Endothelial cell of umbilical vein (primary cell): ENCODE data around the gene NUDT15. TPM values are rescaled to one million over a fixed set of nuclear protein-coding genes. Genes with fewer than 3 reads are reported as not detected.

Experiments used
- BruUV-seq: library from RNA; stranded (reverse); fragments of 400-500 nt; replicated peaks from 2 replicates; lab custom pipeline; 2021; lab: Mats Ljungman, UMichigan
- CTCF ChIA-PET: fragments of 300-600, 350-600 bp; sonication (Branson Sonifier 250); formaldehyde crosslinking; loops from one replicate; lab custom pipeline; 2021; ENCODE audit warnings: antibody characterized with exemption, inconsistent platforms; lab: Charles Lee
- POLR2A ChIA-PET: fragments of 300-600, 350-600 bp; sonication (Branson Sonifier 250); formaldehyde crosslinking; loops from one replicate; lab custom pipeline; 2021; ENCODE audit warnings: antibody characterized with exemption, inconsistent platforms; lab: Charles Lee
- DNase-seq: peaks from one replicate; pipeline ENCODE4 v3.0.0-alpha.2; 2011; ENCODE audit warnings: low read depth, low spot score
- FAIRE-seq: peaks from 2 replicates; lab custom pipeline; 2011; peaks lifted over from hg19 to GRCh38; lab: Jason Lieb, UNC
- H2AFZ ChIP-seq: 2 replicates; pipeline ENCODE4 v1.6.0; 2012; ENCODE audit warnings: low read depth, low read length, control low read depth, inconsistent platforms
- H3K27ac ChIP-seq: 2 replicates; pipeline ENCODE4 v1.5.1; 2011; ENCODE audit warnings: low read depth, mild to moderate bottlenecking, control low read depth, low read length, moderate library complexity; ENCODE audit not compliant: insufficient read depth
- H3K27me3 ChIP-seq, 2 experiments: 2 replicates each; pipeline versions ENCODE4 v1.6.0 to v1.6.1; 2011; ENCODE audit warnings: low read length in 2 of 2, mixed read lengths in 1 of 2; ENCODE audit not compliant: control insufficient read depth in 2 of 2, insufficient read depth in 2 of 2
- H3K36me3 ChIP-seq, 2 experiments: 2 replicates in 1 of 2; 3 replicates in 1 of 2; pipeline ENCODE4 v1.5.1; 2011; ENCODE audit warnings: low read length in 2 of 2, mild to moderate bottlenecking in 1 of 2, moderate library complexity in 1 of 2; ENCODE audit not compliant: control insufficient read depth in 2 of 2, insufficient read depth in 2 of 2; ENCODE audit errors: extremely low read depth in 1 of 2
- H3K4me1 ChIP-seq: 3 replicates; pipeline ENCODE4 v1.5.1; 2011; ENCODE audit warnings: mild to moderate bottlenecking, low read length; ENCODE audit not compliant: control insufficient read depth, insufficient read depth; ENCODE audit errors: extremely low read depth
- H3K4me2 ChIP-seq: 2 replicates; pipeline ENCODE4 v1.6.1; 2011; ENCODE audit warnings: low read length, control low read depth, mixed read lengths; ENCODE audit not compliant: insufficient read depth
- H3K4me3 ChIP-seq, 3 experiments: fragments of 200-600 bp in 1 of 3; sonication (generic), shearing (Covaris generic) in 1 of 3; replicated peaks in 1 of 3; 2 replicates each; pipeline ENCODE4 v1.5.1; 2011 to 2016; ENCODE audit warnings: control low read depth in 3 of 3, low read length in 3 of 3, mild to moderate bottlenecking in 2 of 3, inconsistent platforms in 1 of 3, low read depth in 1 of 3, moderate library complexity in 1 of 3; ENCODE audit not compliant: insufficient read depth in 1 of 3
- H3K79me2 ChIP-seq: 2 replicates; pipeline ENCODE4 v1.6.0; 2012; ENCODE audit warnings: low read length, inconsistent platforms; ENCODE audit not compliant: control insufficient read depth, insufficient read depth
- H3K9ac ChIP-seq: replicated peaks from 2 replicates; pipeline ENCODE3; 2011; ENCODE audit warnings: low read length, control low read depth; ENCODE audit not compliant: insufficient read depth; ENCODE audit errors: extremely low read depth
- H3K9me1 ChIP-seq: replicated peaks from 3 replicates; pipeline ENCODE4 v1.6.0; 2011; ENCODE audit warnings: mild to moderate bottlenecking, low read length; ENCODE audit not compliant: control insufficient read depth, insufficient read depth; ENCODE audit errors: extremely low read depth
- H3K9me3 ChIP-seq: replicated peaks from 2 replicates; pipeline ENCODE4 v1.5.1; 2012; ENCODE audit warnings: low read length, inconsistent platforms; ENCODE audit not compliant: control insufficient read depth, insufficient read depth
- H4K20me1 ChIP-seq: replicated peaks from 2 replicates; pipeline ENCODE3; 2011; ENCODE audit warnings: mild to moderate bottlenecking, low read length; ENCODE audit not compliant: control insufficient read depth, insufficient read depth; ENCODE audit errors: extremely low read depth
- EZH2 ChIP-seq: IDR thresholded peaks from 2 replicates; pipeline ENCODE4 v1.6.1; 2012; ENCODE audit warnings: borderline replicate concordance, low read depth, mild to moderate bottlenecking, moderate library complexity, low read length, inconsistent platforms; ENCODE audit not compliant: severe bottlenecking
- FOS ChIP-seq: IDR thresholded peaks from 2 replicates; pipeline ENCODE4 v1.6.1; 2011; ENCODE audit warnings: mild to moderate bottlenecking, low read length, moderate library complexity, borderline replicate concordance; ENCODE audit not compliant: insufficient read depth
- GATA2 ChIP-seq: IDR thresholded peaks from 2 replicates; pipeline ENCODE4 v1.7.0; 2011; ENCODE audit warnings: low read depth, mild to moderate bottlenecking, moderate library complexity, mixed read lengths, low read length; ENCODE audit not compliant: insufficient read length, insufficient read depth
- JUN ChIP-seq: IDR thresholded peaks from 2 replicates; pipeline ENCODE4 v1.6.1; 2011; ENCODE audit warnings: borderline replicate concordance, low read depth; ENCODE audit not compliant: insufficient read length, insufficient read depth
- MYC ChIP-seq: IDR thresholded peaks from one replicate; pipeline ENCODE4 v1.6.1; 2011; ENCODE audit warnings: mild to moderate bottlenecking, low read depth, low read length
- POLR2A ChIP-seq: IDR thresholded peaks from 2 replicates; pipeline ENCODE4 v1.6.1; 2012; ENCODE audit warnings: low read depth, mild to moderate bottlenecking, control low read depth, low read length
- POLR2AphosphoS5 ChIP-seq: IDR thresholded peaks from 2 replicates; pipeline ENCODE4 v1.6.1; 2012; ENCODE audit warnings: low read depth, mild to moderate bottlenecking, control low read depth, low read length, moderate library complexity; ENCODE audit not compliant: insufficient read depth
- dilution Hi-C: fragments of 300-500 bp; cut with MboI; formaldehyde crosslinking; loops from one replicate; pipeline ENCODE4 v1.15.0; 2019; ENCODE audit warnings: low sequenced_read_pairs; ENCODE audit not compliant: extremely low pct_ligation_motif_present
- intact Hi-C: fragments of 100-400 bp; cut with micrococcal nuclease; formaldehyde crosslinking; loops from one replicate; pipeline ENCODE4 v1.10.0; 2022
- polyA plus RNA-seq, 4 experiments: library from polyadenylated mRNA; depleted of rRNA in 3 of 4; stranded (reverse) in 3 of 4; unstranded in 1 of 4; fragments of >200 nt; gene quantifications; 2 replicates each; pipeline versions ENCODE4 v1.2.1 to v1.2.3, GENCODE V29; 2011 to 2012; ENCODE audit warnings: missing spikeins in 1 of 4
- total RNA-seq: library from RNA; stranded (reverse); gene quantifications from 2 replicates; pipeline ENCODE4 v1.2.3, GENCODE V29; 2021
- TF ChIP-seq, protein P1 (sequence below), 2 donors: IDR thresholded peaks; 1 replicate in 1 of 2; 2 replicates in 1 of 2; pipeline ENCODE4 v1.5.1; 2011; ENCODE audit warnings: low read length in 2 of 2, mild to moderate bottlenecking in 2 of 2, moderate library complexity in 2 of 2, control low read depth in 1 of 2, inconsistent platforms in 1 of 2, low read depth in 1 of 2; ENCODE audit not compliant: insufficient read depth in 1 of 2; ENCODE audit errors: extremely low read depth in 1 of 2
- TF ChIP-seq, protein P2 (sequence below): IDR thresholded peaks from 2 replicates; pipeline ENCODE4 v1.6.1; 2011; ENCODE audit not compliant: insufficient read depth, insufficient read length

Gene NUDT15
- total and polyA plus RNA-seq, 2 donors (not counting 3 experiments of a cell fraction or from before 2014, with no cell fraction given): 13.3 to 21.6 TPM

DNA sequence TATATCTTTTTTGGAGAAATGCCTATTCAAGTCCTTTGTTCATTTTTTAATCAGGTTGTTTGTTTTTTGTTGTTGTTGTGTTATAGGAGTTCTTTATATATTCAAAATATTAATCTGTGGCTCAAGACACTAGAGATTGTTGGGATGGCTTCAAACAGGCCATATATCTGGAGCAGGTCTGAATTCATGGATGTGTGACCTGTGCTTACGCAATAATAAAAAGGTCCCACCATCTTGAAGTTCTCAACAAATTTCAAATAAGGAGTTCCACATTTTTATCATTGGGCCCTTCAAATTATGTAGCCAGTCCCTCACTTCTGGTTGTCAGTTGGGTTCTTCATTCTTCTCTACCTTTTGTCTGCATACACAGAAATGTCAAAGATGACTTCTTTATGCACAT lies 17.7 kb upstream of the NUDT15 start:
- ChIA-PET POLR2A (no interaction called here), CTCF (no interaction called here)
- Histone ChIP-seq H3K27ac (no peak overlapping the region), H3K9ac (no peak overlapping the region), H3K27me3 (no peaks in the 10 kb centered on the region), H3K4me3 (no peak overlapping the region), H4K20me1 (no peaks in the 10 kb centered on the region), H3K4me1 (no peaks in the 10 kb centered on the region), H3K9me1 (no peaks in the 10 kb centered on the region), H3K79me2 (no peaks in the 10 kb centered on the region), H3K36me3 (no peaks in the 10 kb centered on the region), H3K4me2 (no peak overlapping the region), H3K9me3 (no peaks in the 10 kb centered on the region), H2AFZ (no peak overlapping the region)
- no peak for TF ChIP-seq JUN
- TF ChIP-seq POLR2A: no peak
- TF ChIP-seq FOS: no peak
- TF ChIP-seq, protein P1, sequence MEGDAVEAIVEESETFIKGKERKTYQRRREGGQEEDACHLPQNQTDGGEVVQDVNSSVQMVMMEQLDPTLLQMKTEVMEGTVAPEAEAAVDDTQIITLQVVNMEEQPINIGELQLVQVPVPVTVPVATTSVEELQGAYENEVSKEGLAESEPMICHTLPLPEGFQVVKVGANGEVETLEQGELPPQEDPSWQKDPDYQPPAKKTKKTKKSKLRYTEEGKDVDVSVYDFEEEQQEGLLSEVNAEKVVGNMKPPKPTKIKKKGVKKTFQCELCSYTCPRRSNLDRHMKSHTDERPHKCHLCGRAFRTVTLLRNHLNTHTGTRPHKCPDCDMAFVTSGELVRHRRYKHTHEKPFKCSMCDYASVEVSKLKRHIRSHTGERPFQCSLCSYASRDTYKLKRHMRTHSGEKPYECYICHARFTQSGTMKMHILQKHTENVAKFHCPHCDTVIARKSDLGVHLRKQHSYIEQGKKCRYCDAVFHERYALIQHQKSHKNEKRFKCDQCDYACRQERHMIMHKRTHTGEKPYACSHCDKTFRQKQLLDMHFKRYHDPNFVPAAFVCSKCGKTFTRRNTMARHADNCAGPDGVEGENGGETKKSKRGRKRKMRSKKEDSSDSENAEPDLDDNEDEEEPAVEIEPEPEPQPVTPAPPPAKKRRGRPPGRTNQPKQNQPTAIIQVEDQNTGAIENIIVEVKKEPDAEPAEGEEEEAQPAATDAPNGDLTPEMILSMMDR (IDR thresholded peaks at IDR 0.05; ENCODE audit: extremely low read depth in 1 of 2, insufficient read depth in 1 of 2, low read depth in 1 of 2, low read length in 2 of 2): no peak
- TF ChIP-seq, protein P2, sequence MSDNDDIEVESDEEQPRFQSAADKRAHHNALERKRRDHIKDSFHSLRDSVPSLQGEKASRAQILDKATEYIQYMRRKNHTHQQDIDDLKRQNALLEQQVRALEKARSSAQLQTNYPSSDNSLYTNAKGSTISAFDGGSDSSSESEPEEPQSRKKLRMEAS: no peak
- TF ChIP-seq POLR2AphosphoS5: no peak
- TF ChIP-seq MYC: no peak
- no peak for TF ChIP-seq EZH2
- no peak for TF ChIP-seq GATA2
- no peak for DNase-seq
- no TSS peak for BruUV-seq
- dilution Hi-C loops: no loop called here
- no peak for FAIRE-seq
- intact Hi-C loops: no loop called here
